Omental fat pad (tissue), 4 donors: Measurements from ENCODE around the gene CERS5. TPM values are rescaled to one million over a fixed set of nuclear protein-coding genes. Genes with fewer than 3 reads are reported as not detected.

ENCODE experiments used
- ATAC-seq: fragments of 150-250 bp; one replicate; pipeline ENCODE4 v1.9.1; 2016; ENCODE audit warnings: mild to moderate bottlenecking, moderate library complexity; ENCODE audit not compliant: low FRiP score
- DNase-seq: peaks from one replicate; pipeline ENCODE4 v3.0.0-alpha.2; 2019; ENCODE audit warnings: low spot score
- CTCF ChIP-seq, 3 donors: fragments of 450-650 bp; IDR thresholded peaks; one replicate each; pipeline ENCODE4 v1.5.1; 2016 to 2017; ENCODE audit warnings: antibody characterized with exemption in 3 of 3, mild to moderate bottlenecking in 3 of 3, moderate library complexity in 2 of 3
- total RNA-seq, 4 donors: library from RNA; depleted of rRNA; stranded (reverse); fragments of >200 nt; gene quantifications; one replicate each; pipeline ENCODE4 v1.1.0, GENCODE V29; 2016

CERS5 gene
- total RNA-seq, 4 donors from 2014 or later: 20.0 to 27.6 (median 24.6) TPM

GRCh38 chr12:50142993-50143392 lies 24.2 kb downstream of the CERS5 start:
- no peak for ATAC-seq
- TF ChIP-seq CTCF (IDR thresholded peaks at IDR 0.05): no peak
- no peak for DNase-seq

DNA sequence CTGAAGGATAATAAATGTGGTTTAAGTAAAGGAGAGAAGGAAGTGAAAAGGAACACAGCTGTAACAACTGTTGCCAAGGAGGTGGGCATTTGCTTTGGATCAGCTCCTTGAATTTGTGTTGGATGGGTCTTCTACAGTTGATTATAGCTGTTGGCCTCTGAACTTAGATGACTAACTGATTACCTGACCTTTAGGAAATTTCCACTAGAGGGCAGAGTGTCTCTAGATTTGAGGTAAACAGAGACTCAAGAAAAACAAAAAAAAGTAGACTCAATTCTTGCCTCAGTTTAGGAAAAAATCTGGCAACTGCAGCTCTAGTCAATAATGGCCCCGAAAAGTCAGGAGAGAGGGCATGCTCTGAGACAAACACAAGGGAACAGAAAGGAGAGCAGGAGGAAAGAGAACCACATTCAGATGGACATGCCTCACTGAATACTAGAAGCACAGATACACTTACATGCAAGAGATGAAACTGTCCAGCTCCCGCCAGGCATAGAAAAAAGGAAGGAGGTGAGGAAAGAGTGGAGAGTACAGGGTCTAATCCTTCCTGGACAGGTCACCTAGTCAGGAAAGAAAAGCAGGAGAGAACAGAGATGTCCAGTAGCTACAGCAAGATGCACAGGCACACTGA lies 34.5 kb downstream of the CERS5 start:
- no peak for DNase-seq
- ATAC-seq: no peak

GRCh38 chr12:50129290-50129689 lies 37.9 kb downstream of the CERS5 start:
- no peak for DNase-seq
- no peak for TF ChIP-seq CTCF (IDR thresholded peaks at IDR 0.05)
- ATAC-seq: no peak

More for the DNA sequence above, 34.5 kb downstream of the CERS5 start:
- TF ChIP-seq CTCF (IDR thresholded peaks at IDR 0.05): no peak

- no peak for DNase-seq
- no peak for ATAC-seq
- no peak for TF ChIP-seq CTCF (IDR thresholded peaks at IDR 0.05)
These were observed 39.6 kb downstream of the CERS5 start for GRCh38 chr12:50127546-50127945.

GRCh38 chr12:50123203-50123602 lies 44.0 kb downstream of the CERS5 start:
- DNase-seq (no peak), ATAC-seq (no peak)
- TF ChIP-seq CTCF (IDR thresholded peaks at IDR 0.05): no peak

GRCh38 chr12:50121641-50122040 lies 45.5 kb downstream of the CERS5 start:
- TF ChIP-seq CTCF (IDR thresholded peaks at IDR 0.05): no peak
- ATAC-seq (no peak), DNase-seq (no peak)

- no peak for ATAC-seq
- DNase-seq: no peak
- no peak for TF ChIP-seq CTCF (IDR thresholded peaks at IDR 0.05)
These were observed 46.2 kb downstream of the CERS5 start for GRCh38 chr12:50120953-50121352.
